HCT116 (cell line): Measurements from ENCODE around the gene DNAJB5. TPM values are rescaled to one million over a fixed set of nuclear protein-coding genes. Genes with fewer than 3 reads are reported as not detected.

Experiments used
- ATAC-seq: fragments of 200-7000 bp; cut with Tn5 transposase; 2 replicates; pipeline ENCODE4 v1.9.1; 2020; ENCODE audit warnings: mild to moderate bottlenecking, moderate library complexity
- BruUV-seq: library from RNA; stranded (reverse); fragments of 400-500 nt; replicated peaks from 2 replicates; lab custom pipeline; 2021; lab: Mats Ljungman, UMichigan
- CTCF ChIA-PET: fragments of 300-600 bp; sonication (Branson Sonifier 250); formaldehyde crosslinking; loops from one replicate; lab custom pipeline; 2021; ENCODE audit warnings: antibody characterized with exemption; lab: Charles Lee
- POLR2A ChIA-PET: fragments of 300-600, 350-600 bp; sonication (Branson Sonifier 250); formaldehyde crosslinking; loops from one replicate; lab custom pipeline; 2021; ENCODE audit warnings: antibody characterized with exemption; lab: Charles Lee
- RAD21 ChIA-PET, 2 experiments: fragments of 300-600 bp; sonication (Branson Sonifier 250); formaldehyde crosslinking; loops; one replicate each; lab custom pipeline; 2023; ENCODE audit warnings: low total read pairs in 2 of 2; ENCODE audit not compliant: uncharacterized antibody in 2 of 2, unreplicated experiment in 2 of 2, low non-redundant PET in 1 of 2; lab: Charles Lee
- DNase-seq: peaks from one replicate; pipeline ENCODE4 v3.0.0-alpha.2; 2010; ENCODE audit warnings: low read depth, low spot score
- H2AFZ ChIP-seq: fragments of 200-600 bp; shearing (Covaris generic), sonication (generic); 2 replicates; pipeline ENCODE4 v1.6.1; 2017; ENCODE audit warnings: low read depth, mixed run types, mixed read lengths, antibody characterized with exemption, low read length; ENCODE audit not compliant: poor library complexity, severe bottlenecking
- H3K27ac ChIP-seq: 2 replicates; pipeline ENCODE4 v1.5.1; 2012; ENCODE audit warnings: low read depth, low read length
- H3K27me3 ChIP-seq: fragments of 200-600 bp; sonication (generic); 2 replicates; pipeline ENCODE4 v1.6.1; 2016; ENCODE audit warnings: mixed run types, low read length, mixed read lengths; ENCODE audit not compliant: insufficient read depth
- H3K36me3 ChIP-seq, 2 experiments: fragments of 200-500 bp in 1 of 2; fragments of 200-600 bp in 1 of 2; sonication (Bioruptor generic) in 1 of 2; sonication (generic) in 1 of 2; 2 replicates each; pipeline versions ENCODE4 v1.5.1 to v1.6.1; 2014 to 2016; ENCODE audit warnings: low read length in 2 of 2, inconsistent platforms in 1 of 2, mixed read lengths in 1 of 2, mixed run types in 1 of 2; ENCODE audit not compliant: insufficient read depth in 2 of 2, control insufficient read depth in 1 of 2
- H3K4me1 ChIP-seq, 2 experiments: fragments of 200-600 bp in 1 of 2; sonication (generic) in 1 of 2; 2 replicates each; pipeline versions ENCODE4 v1.5.1 to v1.6.1; 2012 to 2017; ENCODE audit warnings: low read length in 2 of 2, inconsistent platforms in 1 of 2, mild to moderate bottlenecking in 1 of 2, mixed read lengths in 1 of 2, mixed run types in 1 of 2, moderate library complexity in 1 of 2; ENCODE audit not compliant: insufficient read depth in 2 of 2, control insufficient read depth in 1 of 2
- H3K4me2 ChIP-seq: fragments of 200-600 bp; sonication (generic); 2 replicates; pipeline ENCODE4 v1.6.1; 2017; ENCODE audit warnings: mixed run types, low read length, mixed read lengths
- H3K4me3 ChIP-seq, 2 experiments: fragments of 200-600 bp in 1 of 2; sonication (generic) in 1 of 2; replicated peaks in 1 of 2; 2 replicates each; pipeline ENCODE4 v1.5.1; 2011 to 2016; ENCODE audit warnings: low read length in 2 of 2, control low read depth in 1 of 2, low read depth in 1 of 2, mild to moderate bottlenecking in 1 of 2, mixed read lengths in 1 of 2, mixed run types in 1 of 2
- H3K79me2 ChIP-seq: fragments of 200-600 bp; sonication (generic); 2 replicates; pipeline ENCODE4 v1.6.1; 2017; ENCODE audit warnings: mild to moderate bottlenecking, mixed run types, low read length, moderate library complexity, mixed read lengths; ENCODE audit not compliant: insufficient read depth
- H3K9ac ChIP-seq: fragments of 200-600 bp; sonication (generic); 2 replicates; pipeline ENCODE4 v1.6.1; 2016; ENCODE audit warnings: low read length, mixed read lengths
- H3K9me2 ChIP-seq: fragments of 200-600 bp; sonication (generic), shearing (Covaris generic); 2 replicates; pipeline ENCODE4 v1.6.1; 2017; ENCODE audit warnings: mixed run types, mild to moderate bottlenecking, moderate library complexity; ENCODE audit not compliant: insufficient read depth
- H3K9me3 ChIP-seq, 2 experiments: fragments of 200-500 bp in 1 of 2; fragments of 200-600 bp in 1 of 2; sonication (Bioruptor generic) in 1 of 2; sonication (generic) in 1 of 2; 2 replicates each; pipeline ENCODE4 v1.6.1; 2014 to 2017; ENCODE audit warnings: low read length in 2 of 2, mixed read lengths in 2 of 2, inconsistent platforms in 1 of 2, low read depth in 1 of 2, mild to moderate bottlenecking in 1 of 2, mixed run types in 1 of 2, moderate library complexity in 1 of 2; ENCODE audit not compliant: control insufficient read depth in 1 of 2, insufficient read depth in 1 of 2
- H4K20me1 ChIP-seq: fragments of 200-600 bp; sonication (generic), shearing (Covaris generic); 2 replicates; pipeline ENCODE4 v1.6.1; 2017; ENCODE audit warnings: mixed run types, mild to moderate bottlenecking, moderate library complexity; ENCODE audit not compliant: insufficient read depth
- CBX3 ChIP-seq: IDR thresholded peaks from 2 replicates; pipeline ENCODE4 v1.6.1; 2012; ENCODE audit warnings: low read depth
- CTCF ChIP-seq, 3 experiments: fragments of 200-600 bp in 1 of 3; sonication (generic) in 1 of 3; IDR thresholded peaks in 2 of 3; conservative IDR thresholded peaks in 1 of 3; 2 replicates each; pipeline ENCODE4 v1.5.1; 2012 to 2017; ENCODE audit warnings: low read depth in 2 of 3, low read length in 2 of 3, antibody characterized with exemption in 1 of 3, borderline replicate concordance in 1 of 3, control low read depth in 1 of 3, mild to moderate bottlenecking in 1 of 3, mixed read lengths in 1 of 3, mixed run types in 1 of 3, moderate library complexity in 1 of 3; ENCODE audit not compliant: insufficient read depth in 1 of 3
- EZH2 ChIP-seq: fragments of 200-600 bp; sonication (generic); IDR thresholded peaks from 2 replicates; pipeline ENCODE4 v1.6.1; 2017; ENCODE audit warnings: antibody characterized with exemption, mixed run types
- JUND ChIP-seq: IDR thresholded peaks from 2 replicates; pipeline ENCODE4 v1.6.1; 2012
- POLR2A ChIP-seq: IDR thresholded peaks from 2 replicates; pipeline ENCODE4 v1.7.0; 2011; ENCODE audit warnings: borderline replicate concordance; ENCODE audit not compliant: insufficient read depth, insufficient read length; ENCODE audit errors: extremely low read depth
- RAD21 ChIP-seq: IDR thresholded peaks from 2 replicates; pipeline ENCODE4 v1.6.1; 2012; ENCODE audit warnings: low read depth, mild to moderate bottlenecking
- REST ChIP-seq: IDR thresholded peaks from 2 replicates; pipeline ENCODE4 v1.6.1; 2012; ENCODE audit warnings: low read depth
- SIN3A ChIP-seq: IDR thresholded peaks from 2 replicates; pipeline ENCODE4 v1.6.1; 2012; ENCODE audit warnings: low read depth
- YY1 ChIP-seq: IDR thresholded peaks from 2 replicates; pipeline ENCODE4 v1.6.1; 2011; ENCODE audit warnings: low read length, low read depth, moderate library complexity, mild to moderate bottlenecking; ENCODE audit not compliant: insufficient replicate concordance; ENCODE audit errors: extremely low read depth
- ZBTB33 ChIP-seq: IDR thresholded peaks from 2 replicates; pipeline ENCODE4 v1.6.1; 2011; ENCODE audit warnings: mild to moderate bottlenecking, low read length, moderate library complexity; ENCODE audit not compliant: insufficient replicate concordance; ENCODE audit errors: extremely low read depth
- ZFX ChIP-seq: fragments of 450-650 bp; IDR thresholded peaks from 2 replicates; pipeline ENCODE4 v1.6.1; 2017
- intact Hi-C: fragments of 100-400 bp; cut with micrococcal nuclease; formaldehyde crosslinking; loops from 2 replicates; pipeline ENCODE4 v1.10.0; 2022
- total RNA-seq: library from RNA; stranded (reverse); gene quantifications from one replicate; pipeline ENCODE4 v1.2.1, GENCODE V29; 2021; ENCODE audit not compliant: unreplicated experiment

The DNAJB5 gene
- total RNA-seq, 1 experiment from 2014 or later, result 3.6 TPM

- no peaks in the 10 kb centered on the region for H3K9me3 ChIP-seq
- H3K4me2 ChIP-seq, result no peak overlapping the region
- peaks cover 90% of the 10 kb centered on the region for H3K27me3 ChIP-seq
- POLR2A ChIA-PET, result interaction anchor here (0.7 kb wide), 1 partner anchor 9 kb away, joined by 4 read pairs; no protein-coding TSS in a partner anchor
- no peaks in the 10 kb centered on the region for H3K36me3 ChIP-seq
- RAD21 ChIA-PET, result no interaction called here
- no peaks in the 10 kb centered on the region for H3K79me2 ChIP-seq
- TF ChIP-seq ZFX (no peak), CBX3 (no peak), EZH2 (no peak), RAD21 (no peak), ZBTB33 (no peak)
- TF ChIP-seq, all 23 proteins: peak for 0
- Histone ChIP-seq H3K9ac (no peak overlapping the region), H3K4me1 (no peaks in the 10 kb centered on the region), H2AFZ (no peak overlapping the region), H4K20me1 (no peaks in the 10 kb centered on the region), H3K9me2 (no peaks in the 10 kb centered on the region), H3K4me3 (no peak overlapping the region), H3K27ac (no peak overlapping the region)
- BruUV-seq, result no TSS peak
- CTCF ChIA-PET, result no interaction called here
- intact Hi-C loops, result no loop called here
- DNase-seq (no peak), ATAC-seq (no peak)
Measured at GRCh38 chr9:34963552-34963951, 26.0 kb upstream of the DNAJB5 start.

GRCh38 chr9:34964458-34964857, 25.1 kb upstream of the DNAJB5 start:
- no peak overlapping the region for H2AFZ ChIP-seq
- H3K4me1 ChIP-seq, result no peaks in the 10 kb centered on the region
- H3K9me2 ChIP-seq, result no peaks in the 10 kb centered on the region
- no TSS peak for BruUV-seq
- no peak overlapping the region for H3K27ac ChIP-seq
- peaks cover 87% of the 10 kb centered on the region for H3K27me3 ChIP-seq
- intact Hi-C loops, result no loop called here
- H3K9me3 ChIP-seq, result no peaks in the 10 kb centered on the region
- no peak for ATAC-seq
- no peak overlapping the region for H3K9ac ChIP-seq
- RAD21 ChIA-PET, result no interaction called here
- no peak for DNase-seq
- no peak overlapping the region for H3K4me2 ChIP-seq
- CTCF ChIA-PET, result no interaction called here
- POLR2A ChIA-PET, result no interaction called here
- H3K4me3 ChIP-seq, result no peak overlapping the region
- H3K36me3 ChIP-seq, result no peaks in the 10 kb centered on the region
- no peaks in the 10 kb centered on the region for H3K79me2 ChIP-seq
- no peaks in the 10 kb centered on the region for H4K20me1 ChIP-seq
- TF ChIP-seq CTCF (IDR thresholded peaks at IDR 0.05 in 2 of 3, conservative IDR thresholded peaks at IDR 0.05 in 1 of 3; ENCODE audit: borderline replicate concordance in 1 of 3, insufficient read depth in 1 of 3, low read depth in 2 of 3, low read length in 2 of 3) (no peak), REST (no peak), POLR2A (no peak), SIN3A (no peak), YY1 (no peak), JUND (no peak)
